Progenitor cell of endocrine pancreas (in vitro differentiated cells): Measurements from ENCODE around the gene SLK. TPM values are rescaled to one million over a fixed set of nuclear protein-coding genes. Genes with fewer than 3 reads are reported as not detected.

ENCODE experiments used
- DNase-seq: peaks from one replicate; pipeline ENCODE4 v3.0.0; 2021; ENCODE audit warnings: low spot score; ENCODE audit not compliant: unreplicated experiment
- H3K27ac Mint-ChIP-seq: 2 replicates; pipeline ENCODE4 v1.8.0; 2021; ENCODE audit warnings: mild to moderate bottlenecking, moderate library complexity, mixed read lengths
- H3K27me3 Mint-ChIP-seq: 2 replicates; pipeline ENCODE4 v1.8.0; 2021; ENCODE audit warnings: mixed read lengths
- H3K36me3 Mint-ChIP-seq: 2 replicates; pipeline ENCODE4 v1.8.0; 2022; ENCODE audit warnings: mixed read lengths; ENCODE audit not compliant: insufficient read depth
- H3K4me1 Mint-ChIP-seq: 2 replicates; pipeline ENCODE4 v1.8.0; 2021; ENCODE audit warnings: low read depth, mixed read lengths
- H3K4me3 Mint-ChIP-seq: 2 replicates; pipeline ENCODE4 v1.8.0; 2021; ENCODE audit warnings: low read depth, mild to moderate bottlenecking, moderate library complexity, mixed read lengths
- H3K9me3 Mint-ChIP-seq: 2 replicates; pipeline ENCODE4 v1.8.0; 2021; ENCODE audit warnings: low read depth, mixed read lengths
- total RNA-seq: library from RNA; stranded (reverse); gene quantifications from 2 replicates; pipeline ENCODE4 v1.2.1, GENCODE V29; 2021
- TF ChIP-seq, protein P1 (sequence below): fragments of 200-600 bp; sonication (generic); IDR thresholded peaks from one replicate; pipeline ENCODE4 v1.5.0; 2021; ENCODE audit warnings: antibody characterized with exemption, mild to moderate bottlenecking; ENCODE audit not compliant: unreplicated experiment

SLK gene
- total RNA-seq, 1 donor from 2014 or later, result 29.8 TPM

- Mint-ChIP-seq H3K9me3 (no peaks in the 10 kb centered on the region), H3K4me3 (no peak overlapping the region), H3K36me3 (no peaks in the 10 kb centered on the region), H3K4me1 (peaks cover 36% of the 10 kb centered on the region), H3K27ac (peak overlapping the region; percentile 1), H3K27me3 (peaks cover 13% of the 10 kb centered on the region)
- TF ChIP-seq, protein P1, sequence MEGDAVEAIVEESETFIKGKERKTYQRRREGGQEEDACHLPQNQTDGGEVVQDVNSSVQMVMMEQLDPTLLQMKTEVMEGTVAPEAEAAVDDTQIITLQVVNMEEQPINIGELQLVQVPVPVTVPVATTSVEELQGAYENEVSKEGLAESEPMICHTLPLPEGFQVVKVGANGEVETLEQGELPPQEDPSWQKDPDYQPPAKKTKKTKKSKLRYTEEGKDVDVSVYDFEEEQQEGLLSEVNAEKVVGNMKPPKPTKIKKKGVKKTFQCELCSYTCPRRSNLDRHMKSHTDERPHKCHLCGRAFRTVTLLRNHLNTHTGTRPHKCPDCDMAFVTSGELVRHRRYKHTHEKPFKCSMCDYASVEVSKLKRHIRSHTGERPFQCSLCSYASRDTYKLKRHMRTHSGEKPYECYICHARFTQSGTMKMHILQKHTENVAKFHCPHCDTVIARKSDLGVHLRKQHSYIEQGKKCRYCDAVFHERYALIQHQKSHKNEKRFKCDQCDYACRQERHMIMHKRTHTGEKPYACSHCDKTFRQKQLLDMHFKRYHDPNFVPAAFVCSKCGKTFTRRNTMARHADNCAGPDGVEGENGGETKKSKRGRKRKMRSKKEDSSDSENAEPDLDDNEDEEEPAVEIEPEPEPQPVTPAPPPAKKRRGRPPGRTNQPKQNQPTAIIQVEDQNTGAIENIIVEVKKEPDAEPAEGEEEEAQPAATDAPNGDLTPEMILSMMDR, result no peak
- no peak for DNase-seq
Measured at GRCh38 chr10:104066945-104067344, 100.0 kb downstream of the SLK start.

- H3K36me3 Mint-ChIP-seq, result no peaks in the 10 kb centered on the region
- peak overlapping the region; percentile 46 for H3K4me3 Mint-ChIP-seq
- peak overlapping the region; percentile 75 for H3K27ac Mint-ChIP-seq
- no peaks in the 10 kb centered on the region for H3K9me3 Mint-ChIP-seq
- TF ChIP-seq, protein P1, result no peak
- no peak for DNase-seq
- peaks cover 36% of the 10 kb centered on the region for H3K4me1 Mint-ChIP-seq
- H3K27me3 Mint-ChIP-seq, result peaks cover 13% of the 10 kb centered on the region
Measured at GRCh38 chr10:104067525-104067924, 100.6 kb downstream of the SLK start.

GRCh38 chr10:104069613-104070012 lies 102.7 kb downstream of the SLK start:
- peaks cover 36% of the 10 kb centered on the region for H3K4me1 Mint-ChIP-seq
- peaks cover 13% of the 10 kb centered on the region for H3K27me3 Mint-ChIP-seq
- no peak for DNase-seq
- TF ChIP-seq, protein P1, result no peak
- peak overlapping the region; percentile 25 for H3K27ac Mint-ChIP-seq
- H3K36me3 Mint-ChIP-seq, result no peaks in the 10 kb centered on the region
- H3K4me3 Mint-ChIP-seq, result no peak overlapping the region
- no peaks in the 10 kb centered on the region for H3K9me3 Mint-ChIP-seq

DNA sequence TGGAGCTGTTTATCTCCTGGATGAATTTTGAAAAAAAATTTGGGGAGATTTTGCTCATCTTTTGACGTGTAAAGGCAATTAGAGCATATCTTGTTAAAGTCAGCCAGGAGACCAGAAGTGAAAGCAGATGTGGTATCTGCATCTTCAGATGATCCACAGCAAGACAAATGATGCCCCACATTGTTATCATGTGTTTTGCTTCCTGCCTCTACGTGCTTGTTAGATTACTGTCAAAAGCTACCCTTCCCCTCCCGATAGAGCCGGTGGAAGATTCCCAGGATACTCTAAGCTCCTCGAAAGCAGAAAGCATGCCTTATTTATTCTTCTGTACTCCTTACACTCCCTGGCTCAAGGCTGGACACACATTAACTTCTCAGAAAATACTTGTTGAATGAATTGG lies 105.8 kb downstream of the SLK start:
- no peak for DNase-seq
- Mint-ChIP-seq H3K4me1 (peaks cover 14% of the 10 kb centered on the region), H3K36me3 (no peaks in the 10 kb centered on the region), H3K4me3 (no peak overlapping the region), H3K9me3 (no peaks in the 10 kb centered on the region), H3K27me3 (peaks cover 13% of the 10 kb centered on the region), H3K27ac (no peak overlapping the region)
- TF ChIP-seq, protein P1, result no peak

DNA sequence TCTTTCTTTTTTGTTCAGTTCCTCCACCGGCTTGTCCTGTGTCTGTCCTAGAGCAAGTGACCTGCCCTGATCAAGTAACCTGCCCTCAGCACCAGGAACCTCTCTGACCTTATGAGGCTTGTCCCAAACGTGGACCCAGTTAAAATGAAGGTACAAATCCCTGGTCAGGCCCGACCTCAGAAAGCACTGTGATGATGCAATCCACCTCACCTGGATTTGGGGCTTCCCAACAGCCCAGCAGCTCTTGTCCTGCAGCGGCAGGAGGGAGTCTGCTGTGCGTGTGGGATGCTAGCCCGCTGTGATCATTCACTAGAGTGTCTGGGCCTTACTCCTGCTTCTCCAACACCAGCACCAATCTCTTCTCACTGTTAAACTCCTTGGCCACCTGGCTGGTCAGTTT lies 107.6 kb downstream of the SLK start:
- H3K27ac Mint-ChIP-seq, result no peak overlapping the region
- no peaks in the 10 kb centered on the region for H3K9me3 Mint-ChIP-seq
- TF ChIP-seq, protein P1, result no peak
- H3K4me3 Mint-ChIP-seq, result no peak overlapping the region
- H3K4me1 Mint-ChIP-seq, result peaks cover 4% of the 10 kb centered on the region
- no peak for DNase-seq
- H3K36me3 Mint-ChIP-seq, result no peaks in the 10 kb centered on the region
- H3K27me3 Mint-ChIP-seq, result peaks cover 13% of the 10 kb centered on the region
